ENCODE measurements around the gene RNF186.
"Not testable (repeated sequence)": the region's sequence is repeated elsewhere in the genome, so short reads cannot be mapped to it uniquely, and the experiment has no call there.

RNF186 gene, protein sequence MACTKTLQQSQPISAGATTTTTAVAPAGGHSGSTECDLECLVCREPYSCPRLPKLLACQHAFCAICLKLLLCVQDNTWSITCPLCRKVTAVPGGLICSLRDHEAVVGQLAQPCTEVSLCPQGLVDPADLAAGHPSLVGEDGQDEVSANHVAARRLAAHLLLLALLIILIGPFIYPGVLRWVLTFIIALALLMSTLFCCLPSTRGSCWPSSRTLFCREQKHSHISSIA

DNA sequence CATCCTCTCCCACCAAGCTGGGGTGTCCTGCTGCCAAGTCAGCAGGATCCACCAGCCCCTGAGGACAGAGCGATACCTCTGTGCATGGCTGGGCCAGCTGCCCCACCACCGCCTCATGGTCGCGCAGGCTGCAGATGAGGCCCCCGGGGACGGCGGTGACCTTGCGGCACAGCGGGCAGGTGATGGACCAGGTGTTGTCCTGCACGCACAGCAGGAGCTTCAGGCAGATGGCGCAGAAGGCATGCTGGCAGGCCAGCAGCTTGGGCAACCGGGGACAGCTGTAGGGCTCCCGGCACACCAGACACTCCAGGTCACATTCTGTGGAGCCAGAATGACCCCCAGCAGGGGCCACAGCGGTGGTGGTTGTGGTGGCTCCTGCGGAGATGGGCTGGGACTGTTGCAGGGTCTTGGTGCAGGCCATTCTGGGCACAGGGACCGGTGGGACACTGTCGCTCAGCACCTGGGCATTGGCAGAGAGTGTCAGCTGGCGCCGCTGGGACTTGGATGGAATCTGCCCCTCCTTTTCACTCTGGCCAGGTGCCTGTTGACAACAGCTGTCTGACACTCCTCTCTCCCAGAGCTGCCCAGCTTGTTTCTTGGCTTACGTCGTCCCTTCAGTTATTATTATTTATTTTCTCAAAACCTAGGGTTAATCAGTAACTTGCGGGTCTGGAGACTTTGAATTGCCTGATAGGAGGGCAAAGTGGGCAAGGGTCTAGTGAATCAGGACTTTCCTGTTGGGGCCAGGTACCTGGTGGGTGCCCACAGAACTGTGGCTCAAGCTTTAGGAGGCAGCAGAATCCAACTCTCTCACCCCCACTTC, at the start of gene RNF186:
Gene RNF186 (minus strand): TSS at position 603 of the 823 bp plus-strand sequence. CDS start 182 bp downstream, at position 421.
- DNase-seq (ENCODE audit: low read depth): no peak

DNA sequence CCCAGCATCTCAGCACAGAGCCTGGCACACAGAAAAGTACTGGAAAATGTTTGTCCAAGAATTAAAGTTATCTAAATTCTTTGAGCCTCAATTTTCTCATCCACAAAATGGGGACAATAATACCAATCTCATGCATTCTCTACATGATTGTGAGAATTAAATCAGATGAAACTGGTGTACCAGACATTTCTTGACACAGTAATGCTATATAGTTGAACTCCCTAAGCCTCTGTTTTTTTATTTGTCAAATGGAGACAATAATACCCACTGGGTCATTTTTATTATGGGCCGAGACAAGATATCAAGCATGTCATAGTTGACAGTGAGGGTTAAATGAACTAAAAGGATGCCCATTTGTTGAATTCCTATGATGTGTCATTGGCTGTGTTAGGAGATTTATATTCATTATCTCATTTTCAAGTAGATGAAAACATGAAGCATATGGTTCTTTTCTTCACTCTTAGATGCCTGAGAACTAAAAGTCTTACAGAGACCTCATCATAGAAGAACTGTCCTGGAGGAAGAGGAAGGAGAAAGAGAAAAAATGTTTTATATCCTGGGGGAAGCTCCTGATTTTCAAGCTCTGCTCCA, 49.6 kb upstream of the RNF186 start:
- DNase-seq (ENCODE audit: low read depth): no peak

DNA sequence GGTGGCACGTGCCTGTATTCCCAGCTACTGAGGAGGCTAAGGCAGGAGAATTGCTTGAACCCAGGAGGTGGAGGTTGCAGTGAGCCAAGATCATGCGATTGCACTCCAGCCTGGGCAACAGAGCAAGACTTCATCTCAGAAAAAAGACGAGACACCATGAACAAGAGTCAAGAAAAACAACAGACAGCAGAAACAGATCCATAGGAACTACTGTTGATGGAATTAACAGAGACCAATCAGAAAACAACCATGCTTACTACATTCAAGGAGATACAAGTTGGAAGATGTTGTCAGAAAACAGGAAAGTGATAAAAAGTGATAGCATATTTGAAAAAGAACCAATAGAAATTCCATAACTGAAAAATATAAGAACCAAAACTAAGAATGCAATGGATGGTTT, 47.9 kb upstream of the RNF186 start:
- no peak for DNase-seq (ENCODE audit: low read depth)

DNA sequence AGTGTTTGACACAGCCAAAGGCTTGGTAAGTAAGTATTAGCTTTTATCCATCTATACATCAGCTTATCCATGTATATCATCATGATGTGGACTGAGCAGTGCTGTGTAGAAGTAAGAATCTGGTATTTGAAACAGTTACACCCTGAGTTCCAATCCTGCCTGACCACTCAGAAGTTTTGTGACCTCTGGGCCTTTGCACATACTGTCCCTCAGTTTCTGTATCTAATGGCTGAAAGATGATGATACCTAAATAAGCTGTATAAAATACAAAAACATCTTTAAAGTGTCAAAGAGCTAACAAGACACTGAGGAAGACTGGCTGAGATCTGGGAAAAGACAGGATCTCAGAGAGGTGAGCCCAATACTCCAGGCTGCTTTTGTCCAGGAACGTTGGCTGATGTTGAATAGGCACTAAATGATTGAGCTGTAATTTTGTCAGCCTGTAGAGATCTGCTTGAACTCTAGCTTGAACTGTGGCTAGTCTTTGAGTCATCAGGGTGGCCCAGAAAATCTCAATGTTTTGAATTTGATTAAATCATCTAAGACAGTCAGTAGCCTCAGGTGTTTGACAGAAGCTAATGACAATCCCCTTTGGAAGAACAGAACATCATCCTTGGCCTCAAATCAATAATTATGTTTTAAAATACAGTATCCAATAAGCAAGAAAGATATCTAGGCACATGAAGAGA, 46.9 kb upstream of the RNF186 start:
- DNase-seq (ENCODE audit: low read depth): no peak

DNA sequence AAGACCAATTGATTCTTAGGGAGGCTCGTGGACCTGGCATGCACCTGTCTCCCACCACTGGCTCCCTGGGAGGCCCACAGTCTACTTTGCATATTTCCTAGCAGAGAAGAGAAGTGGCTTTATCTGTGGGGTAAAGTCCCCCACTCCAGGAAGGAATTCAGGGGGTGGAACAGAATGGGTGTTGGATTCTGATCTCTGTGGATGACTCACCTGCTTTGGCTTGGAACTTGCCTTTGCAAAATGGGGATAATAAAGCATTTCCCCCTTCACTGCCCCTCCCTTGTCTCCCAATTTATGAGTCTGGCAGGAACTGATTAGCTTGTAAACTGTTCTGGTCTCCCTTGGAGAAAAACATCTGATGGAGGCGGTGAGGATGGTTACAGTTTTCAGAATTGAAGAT, 46.0 kb upstream of the RNF186 start:
- no peak for DNase-seq (ENCODE audit: low read depth)

DNA sequence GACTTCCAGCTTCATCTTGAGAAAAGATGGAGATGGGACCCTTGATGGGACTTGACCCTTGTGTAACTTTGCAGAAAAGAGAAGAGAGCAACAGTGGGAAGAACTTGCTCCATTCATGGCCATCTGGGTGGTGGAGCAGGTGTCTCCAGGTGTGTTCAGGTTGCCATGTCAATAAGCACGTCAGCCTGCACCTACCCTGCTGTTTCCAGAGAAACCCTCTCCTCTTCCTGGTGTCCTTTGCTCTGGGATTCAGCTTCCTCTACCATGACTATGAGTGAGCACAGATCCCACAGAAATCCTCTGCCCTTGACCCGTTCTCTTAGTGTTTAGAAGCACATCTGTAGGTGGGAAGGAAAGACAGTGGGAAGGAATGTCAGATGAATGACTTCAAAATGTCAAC, 45.3 kb upstream of the RNF186 start:
- no peak for DNase-seq (ENCODE audit: low read depth)

DNA sequence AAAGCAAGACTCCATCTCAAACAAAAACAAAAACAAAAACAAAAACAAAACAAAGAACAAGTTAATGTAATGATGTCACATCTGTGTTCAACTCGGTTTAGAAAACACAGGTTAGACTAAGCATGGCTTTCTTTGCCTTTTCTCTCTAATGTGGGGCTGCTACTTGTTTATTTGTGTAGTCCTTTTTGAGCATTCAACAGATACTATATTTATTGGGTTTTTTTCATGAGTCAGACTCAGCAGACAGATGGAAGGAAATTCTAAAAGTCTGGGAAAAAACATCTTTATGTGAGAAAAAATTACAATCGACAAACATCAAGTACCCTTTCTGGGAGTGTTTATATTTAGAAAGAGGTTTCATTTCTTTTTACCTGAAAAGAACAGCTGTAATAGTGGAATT, 44.8 kb upstream of the RNF186 start:
- no peak for DNase-seq (ENCODE audit: low read depth)

DNA sequence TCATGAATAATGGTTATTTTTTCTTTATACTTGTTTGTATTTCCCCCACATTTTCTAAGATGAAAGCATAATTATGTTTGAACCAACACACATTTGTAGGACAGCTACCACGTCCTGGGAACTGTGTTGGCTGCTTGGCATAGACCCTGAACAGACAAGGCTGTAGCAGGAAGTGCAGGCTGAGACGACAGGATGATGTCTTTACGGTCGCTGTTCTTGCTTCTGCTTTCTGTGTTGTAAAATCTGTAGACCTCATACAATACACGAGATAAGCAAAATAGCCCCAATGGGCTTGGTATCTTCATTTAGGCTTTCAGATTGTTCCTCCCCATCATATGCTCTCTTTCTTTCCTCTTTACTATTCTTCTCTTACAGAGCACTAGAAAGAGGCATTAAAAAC, 43.8 kb upstream of the RNF186 start:
- DNase-seq (ENCODE audit: low read depth): no peak

DNA sequence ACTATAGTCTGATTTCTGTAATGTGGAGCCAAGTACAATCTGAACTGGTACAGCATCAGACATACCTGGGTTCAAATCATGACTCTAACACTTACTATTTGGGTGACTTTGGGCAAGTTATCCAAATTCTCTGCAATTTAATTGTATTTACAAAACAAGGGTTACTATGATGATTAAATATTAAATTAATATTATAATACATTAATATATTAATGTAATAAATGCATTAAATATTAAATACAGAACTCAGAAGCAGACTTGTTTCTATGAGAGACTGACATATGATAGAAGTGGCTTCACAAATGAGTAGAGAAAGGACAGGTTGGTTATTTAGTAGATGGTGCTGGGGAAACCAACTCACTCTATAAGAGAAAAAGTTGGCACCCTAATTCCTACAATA, 39.8 kb upstream of the RNF186 start:
- DNase-seq (ENCODE audit: low read depth): no peak

DNA sequence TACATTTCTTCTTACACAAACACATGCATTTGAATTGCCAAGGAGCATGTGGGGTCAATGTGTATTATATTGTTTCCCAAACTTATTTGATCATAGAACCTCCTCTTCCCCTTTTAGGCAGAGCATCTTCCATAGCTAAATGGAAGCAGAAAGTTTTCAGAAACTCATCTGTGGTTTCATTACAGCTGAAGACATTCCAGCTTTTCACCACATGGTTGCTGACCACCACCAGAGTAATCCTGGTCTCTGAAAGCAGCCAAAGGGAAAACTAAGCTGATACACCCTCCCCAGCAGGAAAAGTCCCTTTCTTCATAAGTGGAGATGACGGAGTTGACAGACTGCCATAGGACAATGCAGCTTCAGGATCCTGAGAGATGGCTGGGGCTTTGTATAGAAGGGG, 37.0 kb upstream of the RNF186 start:
- no peak for DNase-seq (ENCODE audit: low read depth)

DNA sequence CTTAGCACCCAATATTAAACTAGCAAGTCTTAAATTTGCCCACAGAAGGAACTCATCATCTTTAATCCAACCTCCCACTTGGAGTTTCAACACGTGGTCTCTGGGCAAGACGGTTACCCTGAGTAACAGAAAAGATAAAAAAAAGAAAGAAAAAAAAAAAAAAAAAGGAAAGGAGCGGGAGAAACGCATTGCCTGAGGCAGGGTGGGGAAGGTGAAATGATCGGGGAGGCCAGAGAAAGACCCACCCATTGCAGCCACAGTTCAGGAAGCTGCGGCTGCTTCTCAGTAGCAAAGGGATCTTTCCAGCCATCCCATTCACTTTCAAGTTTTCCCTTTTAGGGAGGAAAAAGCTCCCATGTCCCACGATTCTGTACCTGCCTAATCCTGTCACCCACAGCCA, 35.1 kb upstream of the RNF186 start:
- DNase-seq (ENCODE audit: low read depth): no peak

DNA sequence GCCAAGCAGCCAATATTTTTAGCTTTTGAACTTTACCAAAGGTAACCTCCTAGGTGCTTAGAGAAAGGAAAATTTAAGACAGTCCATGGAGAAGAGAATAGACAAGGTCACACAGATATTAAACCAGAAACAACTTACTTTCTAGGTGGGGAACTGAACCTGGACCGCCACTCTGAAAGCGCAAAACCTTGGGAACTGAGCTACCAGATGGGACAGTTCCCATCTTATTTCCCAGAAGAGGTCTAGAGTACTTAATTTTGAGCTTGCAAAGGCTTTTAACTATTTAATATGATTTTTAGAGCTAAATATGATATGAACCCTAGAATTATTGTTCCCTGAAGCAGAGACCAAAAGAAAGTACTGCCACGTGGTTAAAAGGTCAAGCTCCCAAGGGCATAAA, 34.2 kb upstream of the RNF186 start:
- DNase-seq (ENCODE audit: low read depth): not testable (repeated sequence)

DNA sequence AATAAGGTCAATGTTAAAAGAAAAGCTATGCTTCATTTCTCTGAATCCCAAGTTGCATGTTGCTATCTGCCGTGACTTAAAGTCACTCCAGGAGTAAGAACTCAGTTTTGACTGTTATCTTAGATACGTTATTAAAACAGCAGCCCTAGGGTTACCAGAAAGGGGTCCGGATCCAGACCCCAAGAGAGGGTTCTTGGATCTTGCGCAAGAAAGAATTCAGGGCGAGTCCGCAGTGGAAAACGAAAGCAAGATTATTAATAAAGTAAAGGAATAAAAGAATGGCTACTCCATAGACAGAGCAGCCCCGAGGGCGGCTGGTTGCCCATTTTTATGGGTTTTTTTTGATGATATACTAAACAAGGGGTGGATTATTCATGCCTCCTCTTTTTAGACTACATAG, 32.3 kb upstream of the RNF186 start:
- not testable (repeated sequence) for DNase-seq (ENCODE audit: low read depth)

DNA sequence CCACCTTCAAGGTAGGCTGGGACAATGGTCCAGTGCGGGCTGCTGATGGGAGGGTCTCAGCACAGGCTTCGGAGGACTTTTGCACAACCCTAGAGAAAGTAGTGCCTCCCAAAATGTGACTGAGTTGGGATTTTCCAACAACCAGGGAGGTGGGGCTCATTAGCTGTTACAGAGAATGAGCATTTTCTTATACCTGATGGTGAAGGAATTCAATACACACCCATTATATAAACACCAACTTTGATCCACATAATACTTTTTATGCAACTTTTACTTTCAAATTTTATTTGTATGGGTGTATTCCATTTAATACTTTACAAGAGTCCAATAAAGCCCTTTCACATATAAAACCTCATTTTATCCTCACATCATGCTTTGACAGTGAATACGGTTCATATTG, 31.3 kb upstream of the RNF186 start:
- DNase-seq (ENCODE audit: low read depth): no peak

DNA sequence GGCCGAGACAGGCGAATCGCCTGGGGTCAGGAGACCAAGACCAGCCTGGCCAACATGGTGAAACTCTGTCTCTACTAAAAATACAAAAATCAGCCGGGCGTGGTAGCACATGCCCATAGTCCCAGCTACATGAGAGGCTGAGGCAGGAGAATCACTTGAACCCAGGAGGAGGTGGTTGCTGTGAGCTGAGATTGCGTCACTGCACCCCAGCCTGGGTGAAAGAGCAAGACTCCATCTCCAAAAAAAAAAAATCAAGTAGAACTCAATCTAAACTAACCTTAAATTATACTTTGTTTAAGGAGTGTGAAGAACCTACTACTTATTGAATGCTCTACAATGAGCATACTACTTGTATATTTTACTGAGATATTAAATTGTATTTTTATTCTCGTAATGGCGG, 30.5 kb upstream of the RNF186 start:
- no peak for DNase-seq (ENCODE audit: low read depth)

DNA sequence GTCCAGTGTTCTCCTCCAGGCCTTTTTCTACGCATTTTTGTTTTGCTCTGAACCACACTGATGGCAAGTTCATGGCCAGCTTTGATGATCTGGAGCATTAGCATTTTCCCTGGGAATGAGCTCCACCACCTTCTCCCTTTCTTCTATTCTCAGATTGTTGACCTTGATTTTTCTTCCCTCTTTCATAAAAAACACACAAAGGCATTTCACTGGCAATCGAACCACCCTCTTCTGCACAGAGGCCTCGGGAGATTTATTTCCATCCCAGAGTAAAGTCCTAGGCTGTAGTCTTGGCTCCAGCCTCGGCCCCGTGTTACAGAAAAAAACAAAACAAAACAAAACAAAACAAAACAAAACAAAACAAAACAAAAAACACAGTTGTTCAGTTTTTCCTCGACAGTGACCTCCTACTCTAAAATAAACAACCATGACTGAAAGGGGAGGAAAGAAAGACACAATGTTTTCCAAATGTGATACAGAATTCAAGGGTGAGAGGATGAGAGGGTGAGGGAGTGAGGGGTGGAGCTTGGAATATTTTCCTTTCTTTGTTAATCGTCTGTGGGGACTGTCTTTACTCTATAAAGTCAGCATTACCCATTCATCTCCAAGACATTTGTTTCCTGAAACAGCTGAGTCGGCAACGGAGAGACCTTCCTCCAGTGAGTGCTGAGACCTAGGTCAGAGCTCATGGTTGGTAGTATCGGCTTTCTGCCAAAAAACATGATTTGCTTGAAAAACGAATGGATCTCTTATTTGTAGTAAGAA, 29.8 kb upstream of the RNF186 start:
- no peak for DNase-seq (ENCODE audit: low read depth)

DNA sequence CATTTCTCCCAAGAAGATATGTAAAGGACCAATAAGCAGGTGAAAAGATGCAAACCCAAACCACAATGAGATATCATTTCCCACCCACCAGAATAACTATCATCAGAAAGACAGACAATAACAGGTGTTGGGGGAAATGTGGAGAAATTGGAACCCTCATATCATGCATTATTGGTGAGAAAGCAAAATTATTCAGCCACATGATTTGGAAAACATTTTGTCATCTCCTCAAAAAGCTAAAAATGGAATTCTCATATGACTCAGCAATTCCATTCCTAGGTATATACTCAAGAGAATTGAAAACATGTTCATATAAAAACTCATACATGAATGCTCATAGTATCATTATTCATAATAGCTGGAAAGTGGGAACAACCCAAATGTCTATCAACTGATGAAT, 25.1 kb upstream of the RNF186 start:
- no peak for DNase-seq (ENCODE audit: low read depth)

DNA sequence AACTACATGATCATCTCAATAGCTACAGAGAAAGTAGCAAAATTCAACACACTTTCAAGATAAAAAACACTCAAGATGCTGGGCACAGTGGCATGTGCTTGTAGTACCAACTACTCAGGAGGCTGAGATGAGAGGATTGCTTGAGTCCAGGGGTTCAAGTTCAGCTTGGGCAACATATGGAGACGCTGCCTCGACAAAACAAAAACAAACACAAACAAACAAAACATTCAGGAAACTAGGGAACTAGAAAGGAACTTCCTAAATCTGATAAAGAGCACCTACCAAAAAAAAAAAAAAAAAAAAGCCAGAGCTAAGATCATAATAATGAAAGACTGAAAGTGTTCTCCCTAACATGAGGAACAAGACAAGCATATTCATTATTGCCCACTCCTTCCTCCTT, 22.8 kb upstream of the RNF186 start:
- DNase-seq (ENCODE audit: low read depth): no peak

DNA sequence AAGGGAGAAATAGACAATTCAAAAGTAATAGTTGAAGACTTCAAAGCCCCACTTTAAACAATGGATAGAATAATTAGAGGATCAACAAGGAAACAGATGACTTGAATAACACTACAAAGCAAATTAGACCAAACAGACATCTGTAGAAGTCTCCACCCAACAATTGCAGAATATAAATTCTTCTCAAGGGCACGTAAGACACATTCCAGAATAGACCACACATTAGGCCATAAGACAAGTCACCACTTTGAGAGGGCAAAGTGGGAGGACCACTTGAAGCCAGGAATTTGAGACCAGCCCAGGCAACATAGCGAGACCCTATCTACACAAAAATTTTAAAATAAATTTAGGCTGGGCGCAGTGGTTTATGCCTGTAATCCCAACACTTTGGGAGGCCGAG, 20.5 kb upstream of the RNF186 start:
- no peak for DNase-seq (ENCODE audit: low read depth)

DNA sequence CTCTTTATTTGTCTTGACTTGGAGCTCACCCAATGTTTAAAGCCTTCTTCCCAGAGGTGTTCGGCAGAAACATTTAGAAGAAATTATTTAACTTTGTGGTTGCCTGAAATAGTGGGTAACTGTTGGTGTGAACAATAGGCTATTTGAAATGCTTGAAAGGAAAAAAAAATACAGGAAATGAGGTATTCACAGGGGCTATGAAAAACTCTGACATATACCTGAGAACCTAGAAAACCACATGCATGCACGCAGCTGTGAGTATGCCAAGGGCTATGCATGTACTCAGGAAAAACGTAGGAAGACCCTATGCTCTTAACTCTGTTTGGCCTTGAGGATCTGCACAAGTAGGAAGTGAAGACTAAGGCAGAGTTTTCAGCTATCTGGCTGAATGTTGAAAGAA, 16.4 kb upstream of the RNF186 start:
- no peak for DNase-seq (ENCODE audit: low read depth)

DNA sequence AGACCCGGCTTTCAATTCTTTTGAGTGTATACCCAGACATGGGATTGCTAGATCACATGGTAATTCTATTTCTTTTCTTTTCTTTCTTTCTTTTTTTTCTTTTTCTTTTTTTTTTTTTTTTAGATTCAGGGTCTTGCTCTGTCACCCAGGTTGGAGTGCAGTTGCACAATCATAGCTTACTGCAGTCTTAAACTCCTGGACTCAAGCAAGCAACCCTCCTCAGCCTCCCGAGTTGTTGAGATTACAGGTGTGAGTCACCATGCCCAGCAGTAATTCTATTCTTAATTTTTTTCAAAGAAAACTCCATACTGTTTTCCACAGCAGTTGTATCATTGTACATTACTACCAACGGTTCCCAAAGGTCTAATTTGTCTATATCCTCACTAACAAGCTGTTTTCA, 13.5 kb upstream of the RNF186 start:
- DNase-seq (ENCODE audit: low read depth): no peak

DNA sequence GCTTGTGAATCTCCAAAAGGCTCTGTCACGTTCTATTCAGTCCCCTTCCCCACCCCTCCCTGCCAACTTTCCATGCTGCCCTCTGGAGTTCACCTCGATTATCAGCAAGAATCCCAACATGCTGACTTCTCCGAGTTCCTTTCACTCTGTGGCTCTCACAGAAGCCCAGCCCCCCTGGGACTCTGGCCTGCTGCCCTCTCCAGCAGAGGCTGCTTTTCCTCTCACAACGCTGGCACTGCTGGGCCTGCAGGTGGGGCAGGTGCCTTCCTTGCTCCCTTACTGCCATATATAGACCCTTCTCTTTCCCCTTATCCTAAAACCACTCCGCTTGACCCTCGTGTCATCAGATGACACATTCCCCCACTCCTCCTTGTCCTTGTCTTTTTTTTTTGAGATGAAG, 10.2 kb upstream of the RNF186 start:
- no peak for DNase-seq (ENCODE audit: low read depth)
